ENCODE measurements around the gene PHLPP1. TPM values are rescaled to one million over a fixed set of nuclear protein-coding genes. Genes with fewer than 3 reads are reported as not detected.

The PHLPP1 gene
- total and polyA plus RNA-seq, 9 of the 15 experiments (the other 6 are each of a cell fraction or from before 2014, with no cell fraction given), result 0.56 to 9.0 (median 4.5) TPM

- Histone ChIP-seq H3K4me1 (replicated peaks in 1 of 2; ENCODE audit: control insufficient read depth in 2 of 2, insufficient read depth in 2 of 2, low read length in 2 of 2) (no peaks in the 10 kb centered on the region), H3K9ac (ENCODE audit: insufficient read depth in 1 of 2, low read depth in 2 of 2, low read length in 2 of 2) (no peak overlapping the region), H3K27me3 (ENCODE audit: control insufficient read depth in 2 of 2, insufficient read depth in 2 of 2, low read length in 2 of 2) (peaks cover 0 to 4% of the 10 kb centered on the region in 2 experiments; a peak in 2 of 5 replicates), H2AFZ (ENCODE audit: low read depth, low read length) (no peak overlapping the region), H3K79me2 (ENCODE audit: control insufficient read depth, insufficient read depth, low read length) (no peaks in the 10 kb centered on the region), H3K9me3 (replicated peaks; ENCODE audit: control insufficient read depth, insufficient read depth, low read depth, low read length) (no peaks in the 10 kb centered on the region), H4K20me1 (replicated peaks; ENCODE audit: control insufficient read depth, insufficient read depth, low read length) (no peaks in the 10 kb centered on the region), H3K27ac (ENCODE audit: extremely low read depth, low read depth, low read length) (no peak overlapping the region), H3K4me2 (ENCODE audit: insufficient read depth, low read length) (no peak overlapping the region), H3K36me3 (ENCODE audit: control insufficient read depth, insufficient read depth, low read length) (no peaks in the 10 kb centered on the region), H3K9me1 (ENCODE audit: control insufficient read depth, insufficient read depth, low read length) (no peaks in the 10 kb centered on the region), H3K4me3 (no peak overlapping the region)
- no peak for DNase-seq (ENCODE audit: extremely low read depth in 1 of 4, low spot score in 3 of 4)
- WGBS (ENCODE audit: insufficient coverage, low coverage, missing lambda C conversion rate), result 0% methylated on average over 2 of the region's 2 CpGs
- BruUV-seq (replicated peaks), result no TSS peak
- ChIA-PET POLR2A (no interaction called here), CTCF (ENCODE audit: low intra/inter-chr PET ratio) (interaction anchor here (0.8 kb wide), 1 partner anchor 502 kb away, joined by 9 read pairs; no protein-coding TSS in a partner anchor)
- FAIRE-seq, result no peak
- ATAC-seq, result no peak
- intact Hi-C loops (cut with micrococcal nuclease) (no loop called here), in situ Hi-C loops (cut with MboI) (loop anchor here (5.0 to 25.0 kb wide), 4 partner anchors 168 to 820 kb away; partner anchors contain the start of gene BCL2)
- TF ChIP-seq BRD4 (IDR thresholded peaks at IDR 0.05) (no peak), ZNF318 (IDR thresholded peaks at IDR 0.05; ENCODE audit: borderline replicate concordance in 1 of 2, low read depth in 1 of 2) (no peak), FOXP1 (CRISPR knock-in tag; IDR thresholded peaks at IDR 0.05) (no peak), ZBTB12 (CRISPR knock-in tag; IDR thresholded peaks at IDR 0.05) (no peak), HINFP (tag; conservative IDR thresholded peaks at IDR 0.05; ENCODE audit: low read depth) (no peak), PPARD (CRISPR knock-in tag; IDR thresholded peaks at IDR 0.05) (no peak), GATAD2B (IDR thresholded peaks at IDR 0.05; ENCODE audit: borderline replicate concordance) (no peak), NR0B1 (IDR thresholded peaks at IDR 0.05; ENCODE audit: partially characterized antibody) (no peak)
These were observed 301.7 kb downstream of the PHLPP1 start for GRCh38 chr18:63017076-63017475.
